GM21717 (cell line): ENCODE measurements around the gene ADCK2.
A peak's percentile ranks its signal among the peaks of the same experiment; 100 is the strongest.
"Not testable (repeated sequence)": the region's sequence is repeated elsewhere in the genome, so short reads cannot be mapped to it uniquely, and the experiment has no call there.

Experiments
- ATAC-seq: cut with Tn5 transposase; IDR thresholded peaks from one replicate; pipeline ENCODE4 v1.9.1; 2021; ENCODE audit warnings: mild to moderate bottlenecking, moderate library complexity; ENCODE audit not compliant: unreplicated experiment

The ADCK2 gene

DNA sequence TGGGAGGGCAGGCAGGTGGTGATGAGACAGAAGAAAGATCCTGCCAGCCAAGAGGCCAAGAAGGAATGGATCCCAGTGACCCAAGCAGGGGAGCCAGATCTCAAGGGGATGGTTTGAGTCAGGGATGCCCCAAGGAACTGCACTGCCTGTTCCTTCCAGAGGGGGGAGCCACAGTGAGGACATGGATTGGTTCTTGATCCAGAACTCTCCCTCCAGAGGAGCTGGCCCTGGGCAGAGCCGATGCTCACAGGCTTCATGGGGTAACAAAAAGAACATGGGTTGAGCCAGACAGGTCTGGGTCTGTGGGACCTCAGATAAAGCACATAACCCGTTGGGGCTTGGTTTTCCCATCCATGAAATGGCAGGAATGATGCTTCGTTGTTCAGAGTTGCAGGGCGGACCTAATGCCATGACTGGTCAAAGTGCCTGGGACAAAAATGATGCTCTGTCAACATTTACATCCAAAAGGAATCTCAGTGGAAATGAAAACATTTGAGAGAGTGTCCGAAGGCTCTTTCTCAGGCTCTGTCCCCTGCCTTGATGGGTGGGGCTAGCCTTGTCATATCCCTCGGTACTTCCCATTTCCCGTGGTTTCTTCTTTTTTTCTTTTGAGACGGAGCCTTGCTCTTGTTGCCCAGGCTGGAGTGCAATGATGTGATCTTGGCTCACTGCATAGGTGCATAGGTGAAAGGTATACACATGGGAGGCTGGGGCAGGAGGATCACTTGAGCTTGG lies 27.4 kb upstream of the ADCK2 start:
- no peak for ATAC-seq

DNA sequence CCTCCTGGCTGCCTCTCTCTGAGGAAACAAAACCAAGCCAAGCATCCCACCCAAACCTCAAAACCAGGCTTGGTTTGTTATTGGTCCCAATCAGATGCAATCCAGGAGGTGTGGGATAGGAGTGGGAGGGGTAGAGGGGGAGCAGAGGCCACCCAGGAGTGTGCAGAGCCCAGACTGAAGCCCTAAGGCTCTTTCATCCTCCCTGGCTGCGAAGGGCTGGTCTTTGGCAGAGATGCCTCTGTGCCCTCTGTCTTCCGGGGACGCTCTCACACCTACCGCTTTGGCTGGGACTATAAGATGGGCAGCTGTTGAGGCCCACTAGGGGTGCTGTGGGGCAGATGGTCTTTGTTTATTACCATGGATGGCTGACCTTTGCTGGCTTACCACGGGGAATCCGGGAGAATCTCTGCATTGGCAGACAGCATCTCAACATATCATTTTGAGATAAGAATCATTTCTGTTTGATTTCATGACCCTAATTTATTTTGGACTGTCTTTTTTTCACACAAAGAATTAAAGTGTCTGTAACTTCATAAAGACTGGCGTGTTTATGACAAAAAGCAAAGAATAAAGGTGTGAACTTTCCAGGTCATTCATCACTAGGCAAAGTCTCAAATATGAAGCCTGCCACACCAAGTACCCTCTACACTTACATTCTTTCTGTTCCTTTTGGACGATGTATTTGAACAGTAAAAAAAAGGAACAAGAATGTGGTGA lies 25.7 kb upstream of the ADCK2 start:
- no peak for ATAC-seq

- ATAC-seq: no peak
Measured at GRCh38 chr7:140649556-140650205, 23.1 kb upstream of the ADCK2 start.

GRCh38 chr7:140650367-140650766 lies 22.4 kb upstream of the ADCK2 start:
- no peak for ATAC-seq

GRCh38 chr7:140653319-140654108 lies 19.2 kb upstream of the ADCK2 start:
- no peak for ATAC-seq

- no peak for ATAC-seq
Measured at GRCh38 chr7:140654109-140654387, 18.7 kb upstream of the ADCK2 start.

- no peak for ATAC-seq
Measured at GRCh38 chr7:140654661-140655060, 18.1 kb upstream of the ADCK2 start.

- no peak for ATAC-seq
Measured at GRCh38 chr7:140655511-140656408, 17.0 kb upstream of the ADCK2 start.

- peak; percentile 92 for ATAC-seq
Measured at GRCh38 chr7:140656548-140657515, 15.9 kb upstream of the ADCK2 start.

DNA sequence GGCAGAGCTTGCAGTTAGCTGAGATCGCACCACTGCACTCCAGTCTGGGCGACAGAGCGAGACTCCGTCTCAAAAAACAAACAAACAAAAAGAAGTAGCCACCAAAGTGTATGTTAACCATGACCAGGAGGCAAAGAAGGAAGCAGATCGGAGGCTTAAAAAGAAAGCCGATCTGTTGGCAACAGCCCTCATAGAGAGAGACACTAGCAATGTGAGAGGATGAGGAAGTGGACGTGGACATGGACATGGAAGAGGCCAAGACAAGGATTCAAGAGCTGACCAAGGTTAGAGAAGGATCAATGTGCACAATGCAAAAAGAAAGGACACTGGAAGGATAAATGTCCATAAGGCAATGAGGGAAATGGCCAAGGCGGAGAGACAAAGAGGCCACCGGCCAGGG lies 14.9 kb upstream of the ADCK2 start:
- ATAC-seq: no peak

DNA sequence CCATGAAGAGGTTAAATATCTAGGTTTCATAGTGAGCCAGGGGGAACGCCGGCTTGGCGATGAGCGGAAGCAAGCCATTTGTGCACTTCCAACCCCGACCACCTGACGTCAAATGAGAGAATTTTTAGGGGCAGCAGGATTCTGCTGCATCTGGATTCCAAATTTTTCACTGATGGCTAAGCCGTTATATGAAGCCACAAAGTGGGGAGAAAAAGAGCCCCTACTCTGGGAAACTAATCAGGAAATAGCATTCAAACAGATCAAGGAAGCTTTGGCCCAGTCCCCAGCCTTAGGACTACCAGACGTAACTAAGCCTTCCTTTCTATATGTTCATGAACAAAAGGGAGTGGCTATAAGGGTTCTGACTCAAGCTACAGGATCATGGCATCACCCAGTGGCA lies 12.9 kb upstream of the ADCK2 start:
- no peak for ATAC-seq

- no peak for ATAC-seq
Measured at GRCh38 chr7:140661124-140661523, 11.6 kb upstream of the ADCK2 start.

DNA sequence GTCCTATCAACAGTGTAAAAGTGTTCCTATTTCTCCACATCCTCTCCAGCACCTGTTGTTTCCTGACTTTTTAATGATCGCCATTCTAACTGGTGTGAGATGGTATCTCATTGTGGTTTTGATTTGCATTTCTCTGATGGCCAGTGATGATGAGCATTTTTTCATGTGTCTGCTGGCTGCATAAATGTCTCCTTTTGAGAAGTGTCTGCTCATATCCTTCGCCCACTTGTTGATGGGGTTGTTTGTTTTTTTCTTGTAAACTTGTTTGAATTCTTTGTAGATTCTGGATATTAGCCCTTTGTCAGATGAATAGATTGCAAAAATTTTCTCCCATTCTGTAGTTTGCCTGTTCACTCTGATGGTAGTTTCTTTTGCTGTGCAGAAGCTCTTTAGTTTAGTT lies 9.8 kb upstream of the ADCK2 start:
- not testable (repeated sequence) for ATAC-seq

DNA sequence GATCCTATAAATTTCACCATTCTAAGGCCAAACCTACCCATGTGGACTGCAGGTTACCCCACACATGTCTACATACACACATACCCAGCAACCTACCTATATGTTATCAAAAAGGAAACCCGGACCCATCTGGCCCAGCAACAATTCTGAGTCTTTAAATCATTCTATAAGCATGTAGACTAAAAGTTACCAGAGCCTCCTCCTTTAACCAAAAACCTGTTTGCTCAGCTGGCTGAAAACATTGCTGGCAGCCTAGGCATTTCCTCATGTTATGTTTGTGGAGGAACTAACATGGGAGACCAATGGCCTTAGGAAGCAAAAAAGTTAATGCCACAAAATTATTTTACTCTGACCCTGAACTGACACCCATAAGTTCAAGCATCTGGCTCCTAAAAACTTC lies 5.3 kb upstream of the ADCK2 start:
- ATAC-seq: no peak

- no peak for ATAC-seq
Measured at GRCh38 chr7:140668641-140669040, 4.1 kb upstream of the ADCK2 start.

- no peak for ATAC-seq
Measured at GRCh38 chr7:140669352-140669751, 3.4 kb upstream of the ADCK2 start.

DNA sequence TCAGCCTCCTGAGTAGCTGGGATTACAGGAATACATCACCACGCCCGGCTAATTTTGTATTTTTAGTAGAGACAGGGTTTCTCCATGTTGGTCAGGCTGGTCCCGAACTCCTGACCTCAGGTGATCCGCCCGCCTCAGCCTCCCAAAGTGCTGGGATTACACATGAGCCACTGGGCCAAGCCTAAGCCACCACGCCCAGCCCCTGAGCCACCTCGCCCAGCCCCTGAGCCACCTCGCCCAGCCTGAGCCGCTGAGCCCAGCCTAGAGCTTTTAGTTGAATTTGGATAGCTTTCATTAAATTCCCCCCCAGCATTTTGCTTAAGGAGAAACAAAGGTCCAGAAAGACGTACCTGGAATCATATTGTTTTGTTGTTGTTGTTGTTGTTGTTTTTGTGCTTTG lies 2.9 kb upstream of the ADCK2 start:
- not testable (repeated sequence) for ATAC-seq

- no peak for ATAC-seq
Measured at GRCh38 chr7:140670343-140670935, 2.3 kb upstream of the ADCK2 start.

DNA sequence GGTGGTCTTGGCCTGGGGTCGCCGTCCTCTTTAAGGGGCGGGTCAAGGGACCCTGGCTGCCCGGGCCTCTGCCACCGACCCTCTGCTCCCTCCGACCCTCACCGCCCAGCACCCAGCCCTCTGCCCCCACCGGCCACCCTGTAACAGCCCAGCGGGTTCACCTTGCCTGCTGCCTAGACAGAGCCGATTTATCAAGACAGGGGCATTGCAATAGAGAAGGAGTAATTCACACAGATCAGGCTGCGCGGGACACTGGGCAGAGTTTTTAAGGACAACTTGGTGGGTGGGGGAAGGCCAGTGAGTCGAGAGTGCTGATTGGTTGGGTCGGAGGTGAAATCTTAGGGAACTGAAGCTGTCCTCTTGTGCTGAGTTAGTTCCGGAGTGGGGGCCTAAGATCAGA lies 779 bp upstream of the ADCK2 start:
- no peak for ATAC-seq
